Stimulated activated CD8-positive, alpha-beta memory T cell treated with anti-CD3 and anti-CD28 coated beads, Interleukin-4, amount 100 ng/mL, for 1 hour (primary cell): ENCODE measurements around the gene CNBD2.
"Not testable (repeated sequence)": the region's sequence is repeated elsewhere in the genome, so short reads cannot be mapped to it uniquely, and the experiment has no call there.

Experiments used
- DNase-seq, 2 donors: peaks; one replicate each; pipeline ENCODE4 v3.0.0-alpha.2; 2020; ENCODE audit warnings: low read depth in 2 of 2, low spot score in 1 of 2

The CNBD2 gene

GRCh38 chr20:35974256-35974655 is 5.9 kb downstream of the CNBD2 start:
- DNase-seq = no peak

GRCh38 chr20:35975576-35976373 is 7.4 kb downstream of the CNBD2 start:
- DNase-seq = no peak

- no peak for DNase-seq
Measured at GRCh38 chr20:35978041-35978513, 9.7 kb downstream of the CNBD2 start.

GRCh38 chr20:35979544-35979943 is 11.2 kb downstream of the CNBD2 start:
- DNase-seq = no peak

DNA sequence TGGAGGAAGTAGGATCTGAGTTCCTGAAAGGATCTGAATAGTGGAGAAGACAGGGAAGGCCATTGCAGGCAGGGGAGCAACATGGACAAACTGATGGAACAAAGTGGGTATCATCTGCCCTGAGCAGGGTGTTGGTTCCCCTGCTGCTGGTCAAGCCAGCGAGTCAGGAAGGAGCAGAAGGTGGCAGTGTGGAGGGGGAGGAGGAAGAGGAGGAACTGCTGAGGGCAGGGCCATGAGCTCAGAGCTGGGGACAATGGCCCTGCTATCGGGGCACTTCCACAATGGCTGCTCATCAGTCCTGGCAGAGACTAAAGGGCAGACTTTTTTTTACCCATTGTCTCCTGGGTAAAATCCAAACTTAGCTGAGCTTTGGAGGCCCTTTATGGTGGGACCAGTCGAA is 13.6 kb downstream of the CNBD2 start:
- no peak for DNase-seq

- no peak for DNase-seq
Measured at GRCh38 chr20:35984382-35984781, 16.0 kb downstream of the CNBD2 start.

- no peak for DNase-seq
Measured at GRCh38 chr20:35985806-35986205, 17.4 kb downstream of the CNBD2 start.

- DNase-seq = no peak
Measured at GRCh38 chr20:35988910-35989463, 20.6 kb downstream of the CNBD2 start.

DNA sequence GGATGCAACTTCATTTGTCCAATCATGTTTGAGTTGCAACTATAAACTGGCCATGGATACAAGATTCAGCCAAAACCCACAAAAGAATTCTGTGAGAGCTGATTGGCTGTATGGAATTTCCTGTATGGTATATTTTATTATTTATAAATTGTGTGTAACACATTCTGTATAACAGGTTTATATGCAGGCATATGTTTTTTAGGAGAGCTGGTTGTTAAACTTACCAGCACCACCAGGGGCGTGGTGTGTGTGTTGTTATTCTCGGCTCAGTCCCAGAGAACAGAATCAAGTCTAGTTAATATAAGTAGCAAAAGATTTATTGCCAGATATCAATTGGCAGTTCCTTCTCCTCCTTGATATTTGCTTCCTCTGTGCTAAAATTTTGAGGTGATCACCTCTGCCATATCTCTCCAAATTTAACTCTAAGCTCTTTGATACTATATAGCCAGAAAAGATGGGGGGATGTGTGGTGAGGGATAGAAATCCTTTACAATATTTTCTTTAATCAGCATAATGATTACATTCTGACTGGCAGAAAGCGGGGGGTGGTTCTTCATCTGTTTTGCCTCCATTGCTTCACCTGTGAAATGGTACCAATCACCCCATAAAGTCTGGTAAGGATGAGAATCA is 22.9 kb downstream of the CNBD2 start:
- DNase-seq = no peak

DNA sequence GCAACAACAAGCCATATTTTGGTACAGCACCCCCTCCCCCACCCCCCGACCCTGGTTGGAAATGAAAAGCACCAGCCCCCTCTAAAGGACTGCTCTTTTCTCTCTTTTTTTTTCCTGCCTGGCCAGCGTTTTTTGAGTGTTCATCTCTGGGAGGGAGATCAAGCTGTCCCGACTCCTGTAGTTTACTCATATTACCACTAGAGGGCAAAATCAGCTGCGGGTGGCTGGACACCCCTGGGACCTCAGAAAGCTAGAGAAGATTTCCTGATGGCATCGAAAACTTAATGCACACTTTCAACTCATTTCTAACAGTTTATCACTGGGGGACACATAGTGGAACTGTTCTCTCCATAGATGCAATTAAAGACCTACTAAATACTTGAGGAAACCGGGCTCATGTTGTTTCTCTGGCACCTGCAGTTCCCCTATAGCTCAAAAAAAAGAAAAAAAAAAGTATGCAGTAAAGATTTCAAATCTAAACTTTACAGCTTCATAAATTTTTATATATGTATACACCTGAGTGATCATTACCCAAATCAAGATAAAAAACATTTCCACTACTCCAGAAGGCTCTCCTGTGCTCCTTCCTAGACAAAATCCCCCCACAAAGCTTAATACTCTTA is 24.4 kb downstream of the CNBD2 start:
- peak in 1 of 2 donors; percentile 14 for DNase-seq

DNA sequence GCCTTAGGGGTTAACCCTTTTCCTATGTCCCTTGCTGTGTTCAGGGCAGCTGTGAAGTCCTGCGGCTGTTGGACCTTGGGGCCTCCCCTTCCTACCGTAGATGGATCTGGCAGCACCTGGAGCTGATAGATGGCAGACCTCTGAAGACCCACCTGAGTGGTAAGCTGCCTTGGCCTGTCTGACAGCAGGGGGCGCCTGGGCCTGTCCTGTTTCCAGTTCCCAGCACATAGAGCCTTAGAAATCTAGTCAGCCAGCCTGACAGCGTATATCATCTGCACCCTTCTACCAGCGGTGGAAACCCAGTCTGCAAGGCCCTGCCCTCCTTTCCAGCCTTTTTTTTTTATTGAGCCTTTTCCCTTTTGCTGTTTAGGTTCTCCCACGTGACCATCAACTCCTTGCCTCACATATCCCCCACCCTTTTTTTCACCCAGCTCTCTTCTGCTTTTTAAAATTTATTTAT is 26.6 kb downstream of the CNBD2 start:
- DNase-seq = peak; percentile 67 to 74

- not testable (repeated sequence) for DNase-seq
Measured at GRCh38 chr20:35996492-35996891, 28.1 kb downstream of the CNBD2 start.

DNA sequence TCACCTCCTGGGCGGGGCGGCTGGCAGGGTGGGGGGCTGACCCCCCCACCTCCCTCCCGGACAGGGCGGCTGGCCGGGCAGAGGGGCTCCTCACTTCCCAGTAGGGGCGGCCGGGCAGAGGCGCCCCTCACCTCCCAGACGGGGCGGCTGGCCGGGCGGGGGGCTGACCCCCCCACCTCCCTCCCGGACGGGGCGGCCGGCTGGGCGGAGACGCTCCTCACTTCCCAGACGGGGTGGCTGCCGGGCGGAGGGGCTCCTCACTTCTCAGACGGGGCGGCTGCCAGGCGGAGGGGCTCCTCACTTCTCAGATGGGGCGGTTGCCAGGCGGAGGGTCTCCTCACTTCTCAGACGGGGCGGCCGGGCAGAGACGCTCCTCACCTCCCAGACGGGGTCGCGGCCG is 32.9 kb downstream of the CNBD2 start:
- not testable (repeated sequence) for DNase-seq

DNA sequence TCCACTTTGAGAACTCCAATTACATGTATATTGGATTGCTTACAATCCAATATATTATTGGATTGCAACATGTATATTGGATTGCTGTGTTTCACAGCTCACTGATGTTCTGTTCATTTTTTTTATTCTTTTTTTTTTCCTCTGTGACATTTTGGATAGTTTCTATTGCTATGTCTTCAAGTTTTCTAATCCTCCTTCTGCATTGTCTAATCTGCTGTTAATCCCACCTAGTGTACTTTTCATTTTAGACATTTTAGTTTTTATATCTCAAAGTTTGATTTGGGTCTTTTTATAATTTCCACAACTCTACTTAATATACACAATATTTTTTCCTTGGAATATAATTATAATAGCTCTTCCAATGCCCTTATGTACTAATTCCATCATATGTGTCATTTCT is 34.5 kb downstream of the CNBD2 start:
- no peak for DNase-seq

DNA sequence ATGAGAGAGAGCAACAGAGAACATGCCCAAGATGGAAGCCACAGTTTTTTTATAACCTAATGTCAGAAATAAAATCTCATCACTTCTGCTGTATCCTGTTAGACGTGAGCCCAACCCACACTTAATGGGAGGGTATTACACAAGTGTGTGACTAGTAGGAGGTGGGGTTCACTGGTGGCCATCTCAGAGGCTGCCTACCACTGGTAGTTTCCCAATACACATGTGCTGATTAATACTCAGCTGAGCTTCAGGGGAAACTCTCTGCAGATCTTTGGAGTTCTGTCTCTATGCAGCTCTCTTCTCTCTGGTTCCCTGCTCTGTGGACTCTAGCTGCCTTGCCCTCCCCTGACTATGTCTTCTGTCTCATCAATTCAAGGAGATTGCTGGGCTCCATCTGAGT is 35.7 kb downstream of the CNBD2 start:
- DNase-seq = no peak

DNA sequence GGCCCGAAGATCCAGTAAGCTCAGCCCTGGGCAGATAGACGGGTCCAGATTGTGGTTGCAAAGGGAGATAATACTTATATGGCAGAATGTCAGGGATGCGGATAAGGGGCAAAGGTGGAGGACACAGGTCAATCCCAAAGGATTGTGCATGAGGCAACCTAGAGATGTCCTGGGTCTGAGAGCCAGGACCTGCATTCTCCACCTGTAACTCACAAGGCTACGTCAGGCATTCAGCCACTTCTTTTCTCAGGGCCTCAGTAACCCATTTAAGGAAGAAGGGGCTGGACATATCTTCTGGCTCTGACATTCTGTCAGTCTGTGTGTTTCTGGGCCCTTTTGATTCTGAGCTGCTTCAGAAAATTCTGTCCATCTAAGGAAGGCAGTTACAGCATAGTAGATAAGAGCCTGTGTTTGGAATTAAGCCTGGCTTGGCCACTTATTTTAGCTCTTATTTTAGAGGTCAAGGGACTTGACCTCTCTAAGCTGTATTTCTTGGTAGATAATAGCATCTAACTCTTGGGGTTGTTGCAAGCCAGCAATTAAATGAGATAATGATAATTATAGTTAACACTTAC is 40.2 kb downstream of the CNBD2 start:
- no peak for DNase-seq

DNA sequence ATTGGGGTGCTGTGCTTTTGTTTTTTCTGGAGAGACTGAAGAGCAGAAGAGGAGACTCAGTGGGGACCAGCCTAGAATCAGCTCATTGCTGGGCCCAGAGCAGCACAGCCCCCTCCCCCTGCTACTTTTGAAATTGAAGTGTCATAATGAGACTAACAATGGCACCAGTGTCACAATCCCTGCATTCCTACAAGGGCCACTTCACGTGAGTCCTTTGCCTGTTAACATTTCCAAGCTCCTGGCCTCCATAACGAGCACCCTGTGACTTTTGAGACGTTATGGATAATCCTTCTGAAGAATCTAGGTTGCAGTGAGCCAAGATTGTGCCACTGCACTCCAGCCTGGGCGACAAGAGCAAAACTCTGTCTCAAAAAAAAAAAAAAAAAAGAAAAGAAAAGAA is 41.7 kb downstream of the CNBD2 start:
- no peak for DNase-seq

DNA sequence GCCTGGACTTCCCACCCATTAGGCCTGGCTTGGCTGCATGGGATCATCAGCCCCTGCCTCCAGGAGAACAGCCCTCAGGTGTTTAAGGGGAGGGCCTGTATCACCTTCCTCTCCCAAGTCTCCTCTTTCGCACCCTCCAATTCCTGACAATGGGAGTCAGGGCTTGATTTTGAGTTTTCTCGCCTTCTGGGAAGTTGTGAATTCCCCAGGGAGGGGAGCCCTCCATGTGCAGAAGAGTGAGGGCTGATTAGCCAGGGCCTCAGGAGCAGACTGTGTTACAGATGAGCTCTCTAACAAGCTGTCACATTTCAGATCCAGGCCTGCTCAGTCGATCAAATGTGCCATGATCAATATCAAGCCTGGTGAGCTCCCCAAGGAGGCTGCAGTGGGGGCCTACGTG is 42.4 kb downstream of the CNBD2 start:
- DNase-seq = no peak

DNA sequence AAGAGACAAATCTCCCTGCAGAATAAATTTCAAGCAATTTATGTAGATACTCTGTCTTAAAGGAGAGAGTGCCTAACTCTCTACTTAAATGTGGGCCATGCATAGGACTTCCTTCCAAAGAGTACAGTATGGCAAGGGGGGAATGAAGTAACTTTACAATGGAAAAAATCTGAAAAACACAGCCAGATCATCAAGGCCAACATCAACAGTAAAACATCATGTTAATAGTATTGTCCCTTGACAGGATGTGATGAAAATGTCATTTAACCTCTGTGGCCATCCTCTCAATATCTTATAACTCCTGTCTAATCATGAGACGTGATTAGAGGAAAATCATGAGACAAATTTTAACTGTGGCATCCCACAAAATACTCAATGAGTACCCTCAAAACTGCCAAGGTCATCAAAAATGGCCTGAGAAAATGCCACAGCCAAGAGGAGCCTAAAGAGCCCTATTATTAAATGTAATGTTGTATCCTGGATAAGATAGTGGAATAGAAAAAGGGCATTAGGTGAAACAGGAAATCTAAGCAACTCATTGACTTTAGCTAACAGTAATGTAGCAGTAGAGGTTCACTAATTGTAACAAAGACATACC is 47.5 kb downstream of the CNBD2 start:
- DNase-seq = no peak

DNA sequence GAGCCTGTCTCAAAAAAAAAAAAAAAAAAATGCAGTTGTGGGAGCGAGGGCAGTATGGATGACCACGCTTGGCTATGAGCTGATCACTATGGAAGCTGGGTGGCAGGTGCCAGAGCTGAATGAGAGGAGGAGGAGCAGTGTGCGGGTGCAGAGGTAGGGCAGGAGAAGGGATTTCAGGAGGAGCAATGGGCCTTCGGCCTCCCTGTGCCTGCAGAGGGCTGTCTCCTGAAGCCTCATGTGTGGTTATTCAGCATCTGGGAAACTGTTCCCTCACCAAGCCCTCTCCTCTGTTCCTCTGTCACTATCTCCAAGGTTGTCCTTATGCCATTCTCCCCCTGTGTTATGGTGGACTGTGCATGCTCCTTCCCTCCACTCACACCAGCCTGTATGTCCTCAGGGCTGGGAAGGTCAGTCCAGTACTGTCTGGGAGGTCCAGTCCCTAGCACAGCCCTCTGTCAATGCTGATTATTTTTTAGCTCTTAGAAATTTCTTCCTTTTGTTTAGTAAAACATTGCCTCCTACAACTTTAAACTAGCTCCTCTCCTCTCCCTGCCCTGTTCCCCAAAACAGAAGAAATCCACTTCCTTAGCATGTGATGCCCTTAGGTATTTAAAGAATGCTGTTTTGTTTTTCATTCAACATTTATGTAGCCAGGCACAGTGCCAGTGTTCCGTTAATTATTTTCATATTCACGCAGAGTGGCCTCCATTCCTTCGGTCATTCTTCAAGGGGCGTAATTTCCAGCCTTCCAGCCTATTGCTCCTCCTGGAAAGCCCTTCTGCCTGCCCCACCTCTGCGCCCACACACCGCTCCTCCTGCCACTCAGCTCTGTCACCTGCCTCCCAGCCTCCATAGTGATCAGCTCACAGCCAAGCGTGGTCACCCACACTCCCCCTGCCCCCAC is 48.9 kb downstream of the CNBD2 start:
- DNase-seq = no peak
